Brain pericyte (primary cell): ENCODE measurements around the gene CHTF18.
"Not testable (repeated sequence)": the region's sequence is repeated elsewhere in the genome, so short reads cannot be mapped to it uniquely, and the experiment has no call there.

Experiments used
- DNase-seq: peaks from one replicate; pipeline ENCODE4 v3.0.0-alpha.2; 2012; ENCODE audit warnings: low read depth, low spot score

CHTF18 gene

GRCh38 chr16:788399-789126 lies at the start of gene CHTF18:
Gene CHTF18, plus strand, starts transcription at chr16:788620. Its CDS starts 65 bp downstream, at chr16:788685.
- peak; percentile 54 for DNase-seq

- DNase-seq = no peak
These were observed 48.6 kb upstream of the CHTF18 start for GRCh38 chr16:739560-740458.

- no peak for DNase-seq
These were observed 48.0 kb upstream of the CHTF18 start for GRCh38 chr16:740459-740763.

GRCh38 chr16:740764-741505 lies 47.5 kb upstream of the CHTF18 start, which contains the start of gene CIAO3:
Gene CIAO3, minus strand, starts transcription at chr16:740997. Its CDS starts 12 bp downstream, at chr16:740985.
- DNase-seq = peak; percentile 60

GRCh38 chr16:741986-742629 lies 46.3 kb upstream of the CHTF18 start:
- DNase-seq = no peak

GRCh38 chr16:742894-743293 lies 45.5 kb upstream of the CHTF18 start:
- not testable (repeated sequence) for DNase-seq

GRCh38 chr16:743794-744500 lies 44.5 kb upstream of the CHTF18 start:
- no peak for DNase-seq

- no peak for DNase-seq
These were observed 42.7 kb upstream of the CHTF18 start for GRCh38 chr16:745739-746138.

GRCh38 chr16:746637-747036 lies 41.8 kb upstream of the CHTF18 start:
- DNase-seq = no peak

- no peak for DNase-seq
These were observed 40.3 kb upstream of the CHTF18 start for GRCh38 chr16:747978-748746.

GRCh38 chr16:749010-749409 lies 39.4 kb upstream of the CHTF18 start:
- DNase-seq = no peak

- no peak for DNase-seq
These were observed 37.9 kb upstream of the CHTF18 start for GRCh38 chr16:750485-750884.

- no peak for DNase-seq
These were observed 37.0 kb upstream of the CHTF18 start for GRCh38 chr16:751152-752006.

GRCh38 chr16:752007-752312 lies 36.5 kb upstream of the CHTF18 start:
- DNase-seq = no peak

- DNase-seq = not testable (repeated sequence)
These were observed 34.3 kb upstream of the CHTF18 start for GRCh38 chr16:754121-754607.

- no peak for DNase-seq
These were observed 33.8 kb upstream of the CHTF18 start for GRCh38 chr16:754656-755055.

GRCh38 chr16:756428-756827 lies 32.0 kb upstream of the CHTF18 start:
- no peak for DNase-seq

- DNase-seq = no peak
These were observed 29.1 kb upstream of the CHTF18 start for GRCh38 chr16:759110-759910.
